GM19043 (cell line): Measurements from ENCODE around the gene PREB.

Source experiments
- ATAC-seq: cut with Tn5 transposase; IDR thresholded peaks from one replicate; pipeline ENCODE4 v1.9.1; 2021; ENCODE audit warnings: low read depth; ENCODE audit not compliant: unreplicated experiment

The PREB gene

GRCh38 chr2:27096748-27097297, 37.6 kb downstream of the PREB start:
- ATAC-seq: no peak

GRCh38 chr2:27095745-27096651, 38.4 kb downstream of the PREB start:
- no peak for ATAC-seq

GRCh38 chr2:27095427-27095744, 39.0 kb downstream of the PREB start:
- no peak for ATAC-seq

- no peak for ATAC-seq
Measured at GRCh38 chr2:27094353-27094984, 40.0 kb downstream of the PREB start.

GRCh38 chr2:27093430-27094352, 40.7 kb downstream of the PREB start:
- ATAC-seq: no peak

GRCh38 chr2:27092696-27093429, 41.6 kb downstream of the PREB start:
- no peak for ATAC-seq

- ATAC-seq: no peak
Measured at GRCh38 chr2:27091746-27092695, 42.4 kb downstream of the PREB start.

GRCh38 chr2:27089111-27089954, 45.1 kb downstream of the PREB start:
- ATAC-seq: no peak

- no peak for ATAC-seq
Measured at GRCh38 chr2:27088634-27089033, 45.8 kb downstream of the PREB start.

GRCh38 chr2:27087823-27088410, 46.5 kb downstream of the PREB start:
- no peak for ATAC-seq

GRCh38 chr2:27086724-27087593, 47.5 kb downstream of the PREB start, which contains the start of gene KHK:
TSS of gene KHK (plus strand) at chr2:27086772. CDS start at chr2:27087260, 488 bp downstream.
- ATAC-seq: no peak

- ATAC-seq: peak; percentile 83
Measured at GRCh38 chr2:27086090-27086723, 48.2 kb downstream of the PREB start.

- ATAC-seq: no peak
Measured at GRCh38 chr2:27085673-27086089, 48.8 kb downstream of the PREB start.

- ATAC-seq: no peak
Measured at GRCh38 chr2:27085062-27085672, 49.3 kb downstream of the PREB start.

GRCh38 chr2:27084297-27085061, 50.0 kb downstream of the PREB start:
- ATAC-seq: no peak
